Smooth muscle cell of the coronary artery (primary cell): ENCODE measurements around the gene RASEF. TPM values are rescaled to one million over a fixed set of nuclear protein-coding genes. Genes with fewer than 3 reads are reported as not detected.

Source experiments
- total RNA-seq: library from RNA; depleted of rRNA; stranded (reverse); fragments of >200 nt; gene quantifications from 2 replicates; pipeline ENCODE4 v1.2.3, GENCODE V29; 2014; ENCODE audit warnings: low replicate concordance

RASEF gene
- 0.30 and 0.70 TPM in 2 replicates for total RNA-seq

DNA sequence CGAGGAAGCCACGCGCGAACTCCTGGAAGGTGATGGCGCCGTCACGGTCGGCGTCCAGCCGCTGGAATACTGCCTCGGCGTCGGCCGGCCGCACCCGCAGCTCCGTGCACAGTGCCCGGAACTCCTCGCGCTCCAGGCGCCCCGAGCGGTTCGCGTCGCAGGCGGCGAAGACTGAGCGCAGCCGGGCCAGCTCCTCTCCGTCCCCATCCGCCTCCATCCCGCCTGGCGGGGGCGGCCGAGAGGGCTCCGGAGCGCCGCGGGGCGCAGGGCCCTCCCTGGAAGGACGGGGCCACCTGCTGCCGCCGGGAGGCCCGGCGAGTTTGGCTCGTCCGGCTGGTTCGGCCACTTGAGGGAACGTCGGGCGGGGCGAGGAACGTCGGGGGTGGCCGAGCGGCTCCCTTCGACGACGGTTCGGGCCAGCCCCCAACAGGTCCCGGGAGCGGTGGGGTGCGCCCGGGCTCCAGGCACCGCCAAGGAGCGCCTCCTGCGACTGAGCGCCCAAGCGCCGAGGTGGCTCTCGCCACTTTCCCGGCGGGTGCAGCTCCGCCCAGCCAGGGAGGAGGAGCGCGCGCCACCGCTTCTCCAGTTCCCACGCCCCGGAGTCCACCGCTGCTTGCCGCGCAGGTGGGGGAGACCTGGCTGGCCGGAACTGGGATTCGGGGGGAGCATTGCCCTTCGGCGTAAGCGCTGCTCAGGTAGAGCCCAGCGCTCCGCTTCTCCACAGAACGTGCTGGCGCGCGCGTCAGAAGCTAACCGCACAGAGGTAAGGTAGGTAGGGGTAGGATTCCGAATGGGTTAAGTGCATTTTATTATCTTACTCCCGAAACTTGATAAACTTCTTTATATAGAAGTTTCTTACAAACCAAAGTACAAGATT is at the start of gene RASEF:
TSS of gene RASEF (minus strand) at position 492 of the 877 bp plus-strand sequence. CDS start at position 217, 275 bp downstream.

